HG02840 (cell line): ENCODE measurements around the gene VSTM2B.

ENCODE experiments used
- ATAC-seq: cut with Tn5 transposase; IDR thresholded peaks from one replicate; pipeline ENCODE4 v1.9.1; 2021; ENCODE audit warnings: mild to moderate bottlenecking, moderate library complexity, moderate number of reproducible peaks; ENCODE audit not compliant: unreplicated experiment, low FRiP score

The VSTM2B gene

GRCh38 chr19:29562299-29563297 lies 36.8 kb downstream of the VSTM2B start:
- ATAC-seq = no peak

- no peak for ATAC-seq
Observed at GRCh38 chr19:29563486-29564101, 37.8 kb downstream of the VSTM2B start.

- ATAC-seq = no peak
Observed at GRCh38 chr19:29564574-29565005, 38.8 kb downstream of the VSTM2B start.

- no peak for ATAC-seq
Observed at GRCh38 chr19:29565171-29565570, 39.4 kb downstream of the VSTM2B start.

GRCh38 chr19:29566496-29567054 lies 40.8 kb downstream of the VSTM2B start:
- ATAC-seq = no peak

DNA sequence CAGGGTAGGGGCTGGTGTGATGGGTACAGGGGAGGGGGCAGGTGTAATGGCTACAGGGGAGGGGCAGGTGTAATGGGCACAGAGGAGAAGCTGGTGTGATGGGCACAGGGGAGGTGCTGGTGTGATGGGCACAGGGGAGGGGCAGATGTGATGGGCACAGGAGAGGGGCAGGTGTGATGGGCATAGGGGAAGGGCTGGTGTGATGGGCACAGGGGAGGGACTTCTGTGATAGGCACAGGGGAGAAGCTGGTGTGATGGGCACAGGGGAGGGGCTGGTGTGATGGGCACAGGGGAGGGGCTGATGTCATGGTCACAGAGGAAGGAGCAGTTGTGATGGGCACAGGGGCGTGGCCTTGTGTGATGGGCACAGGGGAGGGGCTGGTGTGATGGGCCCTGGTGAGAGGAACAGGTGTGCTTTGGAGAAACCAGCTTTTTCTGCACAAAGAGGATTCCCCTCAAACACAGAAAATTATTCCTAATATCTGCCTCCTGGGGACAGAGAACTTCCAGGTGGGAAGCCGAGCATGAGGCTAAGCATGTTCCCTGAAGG lies 41.6 kb downstream of the VSTM2B start:
- ATAC-seq = no peak

GRCh38 chr19:29568036-29569025 lies 42.5 kb downstream of the VSTM2B start:
- no peak for ATAC-seq

DNA sequence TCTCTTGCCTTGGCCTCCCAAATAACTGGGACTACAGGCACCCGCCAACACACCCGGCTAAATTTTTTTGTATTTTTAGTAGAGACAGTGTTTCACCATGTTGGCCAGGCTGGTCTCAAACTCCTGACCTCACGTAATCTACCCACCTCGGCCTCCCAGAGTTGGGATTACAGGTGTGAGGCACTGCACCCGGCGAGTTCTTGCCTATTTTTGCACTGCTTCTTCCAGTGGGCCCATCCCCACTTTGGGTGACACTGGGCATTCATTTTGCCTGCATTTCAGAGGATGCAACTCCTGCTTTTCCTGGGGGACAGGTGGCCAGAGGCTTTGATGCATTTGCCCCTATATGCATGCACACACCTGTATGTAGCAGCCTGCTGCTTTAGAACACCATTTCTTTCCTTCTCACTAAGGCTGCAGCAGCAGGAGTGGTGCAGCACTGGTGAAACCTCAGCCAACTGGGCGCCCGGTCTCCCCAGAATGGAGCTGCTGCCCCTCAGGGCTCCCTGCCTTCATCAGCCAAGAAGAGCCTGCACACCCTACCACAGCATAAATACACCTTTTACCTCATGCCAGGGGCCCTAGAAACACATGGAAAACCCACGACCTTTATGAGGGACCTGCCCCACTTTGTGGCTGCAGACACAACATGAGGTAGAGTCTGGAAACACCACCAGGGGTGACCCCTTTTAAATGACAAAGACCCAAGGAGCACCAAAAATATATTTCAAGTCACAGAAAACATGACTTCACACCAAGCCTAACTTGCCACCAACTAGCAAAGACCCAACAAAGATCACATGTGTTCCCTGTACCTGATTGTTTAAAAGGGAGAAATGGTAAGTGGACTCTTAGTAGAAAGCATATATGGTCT lies 43.5 kb downstream of the VSTM2B start:
- no peak for ATAC-seq

GRCh38 chr19:29571181-29571580 lies 45.4 kb downstream of the VSTM2B start:
- no peak for ATAC-seq

GRCh38 chr19:29573486-29573885 lies 47.7 kb downstream of the VSTM2B start:
- no peak for ATAC-seq

- ATAC-seq = no peak
Observed at GRCh38 chr19:29574510-29574909, 48.7 kb downstream of the VSTM2B start.

DNA sequence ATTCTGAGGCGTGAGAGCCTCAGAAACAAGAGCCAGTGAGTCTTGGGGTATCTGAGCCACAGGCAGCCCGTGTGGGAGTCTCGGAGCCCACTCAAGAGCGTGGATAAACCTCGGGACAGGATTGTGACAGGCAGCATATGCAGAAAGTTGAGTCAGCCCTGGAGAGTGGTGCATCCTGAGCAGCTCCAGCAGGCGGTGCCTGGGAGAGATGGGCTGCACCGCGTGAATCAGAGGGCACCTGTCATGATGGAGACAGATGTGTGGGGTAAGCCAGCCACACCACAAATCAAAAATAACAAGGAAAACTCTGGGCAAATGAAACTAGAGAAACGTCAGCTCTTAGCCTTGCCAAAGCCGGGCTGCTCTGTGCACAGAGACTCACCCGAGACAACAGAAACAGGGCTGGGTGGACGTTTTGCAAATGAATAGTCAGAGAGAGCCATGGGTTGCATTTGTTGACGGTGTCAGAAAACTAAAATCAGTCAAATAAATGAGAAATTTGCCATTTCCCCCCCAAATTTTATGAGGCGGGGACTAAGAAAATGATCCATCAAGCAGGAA lies 50.3 kb downstream of the VSTM2B start:
- no peak for ATAC-seq

DNA sequence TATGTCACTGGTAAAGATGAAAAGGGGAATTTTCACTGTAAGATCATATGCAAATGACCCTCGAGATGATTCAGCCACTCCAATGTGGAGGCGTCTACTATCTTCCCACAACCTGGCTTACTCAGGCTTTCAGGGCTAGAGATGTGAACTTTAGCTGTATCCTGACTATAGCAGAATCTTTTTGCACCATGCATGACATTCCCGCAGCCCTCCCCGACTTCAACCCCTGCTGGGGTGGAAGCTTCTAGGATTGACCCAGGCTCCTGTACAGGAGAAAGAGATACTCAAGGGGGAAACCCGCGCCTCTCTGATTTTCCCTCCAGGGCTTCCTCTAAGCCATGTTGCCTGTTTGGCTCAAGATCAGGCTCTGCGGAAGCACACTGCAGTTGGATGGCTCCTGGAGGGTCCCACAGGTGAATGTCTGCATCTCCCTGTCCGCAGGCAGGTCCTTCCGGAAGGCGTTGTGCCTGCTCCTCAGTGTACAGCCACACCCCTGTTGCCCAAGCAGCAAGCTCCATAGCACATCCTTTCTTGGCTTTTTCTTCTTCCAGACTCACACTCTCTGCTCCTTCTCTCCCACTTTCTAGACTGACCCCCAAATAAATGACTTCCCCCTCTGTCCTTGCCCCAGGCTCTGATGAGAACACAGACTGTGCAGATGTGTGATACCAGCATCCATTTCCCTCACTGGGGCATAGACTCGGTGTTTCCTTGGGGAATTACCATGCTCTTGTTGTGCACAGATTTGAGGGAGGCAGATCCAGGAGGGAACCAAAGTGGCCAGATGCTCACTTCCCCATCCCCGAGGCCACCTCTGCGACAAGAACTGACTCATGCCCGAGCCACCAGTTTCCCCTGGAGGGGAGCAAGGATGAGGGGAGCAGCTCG lies 51.2 kb downstream of the VSTM2B start:
- ATAC-seq = no peak

DNA sequence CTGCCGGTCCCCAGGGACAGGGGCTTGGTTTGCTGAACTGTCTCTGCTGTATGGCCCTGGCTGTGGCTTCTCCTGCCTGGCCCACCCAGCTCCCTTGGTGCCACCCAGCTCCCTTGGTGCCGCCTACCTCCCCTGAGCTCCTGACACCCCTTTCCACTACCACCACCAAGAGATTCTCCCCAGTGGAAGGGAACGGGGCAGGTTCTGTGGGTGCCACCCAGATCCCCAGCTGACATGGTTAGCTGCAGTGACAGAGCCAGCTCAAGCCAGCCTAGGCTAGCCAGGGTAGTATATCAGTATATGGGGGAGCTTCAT lies 51.8 kb downstream of the VSTM2B start:
- ATAC-seq = no peak

DNA sequence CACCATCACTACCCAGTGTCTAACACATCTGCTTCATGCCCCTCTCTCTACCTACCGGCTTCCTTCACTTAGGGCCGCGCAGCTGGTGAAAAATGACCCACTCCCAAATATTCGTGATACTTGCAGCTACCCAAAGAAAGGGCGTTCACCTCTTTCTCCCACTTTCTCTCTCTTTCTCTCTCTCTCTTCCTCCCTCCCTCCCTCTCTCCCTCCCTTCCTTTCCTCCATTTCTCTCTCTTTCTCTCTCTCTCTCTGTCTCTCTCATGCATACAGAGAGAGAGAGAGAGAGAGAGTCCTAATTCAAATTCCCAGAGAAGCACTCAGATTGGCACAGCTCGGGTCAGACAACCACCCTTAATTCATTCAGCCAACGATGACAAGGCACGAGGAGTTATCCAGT lies 52.6 kb downstream of the VSTM2B start:
- no peak for ATAC-seq

DNA sequence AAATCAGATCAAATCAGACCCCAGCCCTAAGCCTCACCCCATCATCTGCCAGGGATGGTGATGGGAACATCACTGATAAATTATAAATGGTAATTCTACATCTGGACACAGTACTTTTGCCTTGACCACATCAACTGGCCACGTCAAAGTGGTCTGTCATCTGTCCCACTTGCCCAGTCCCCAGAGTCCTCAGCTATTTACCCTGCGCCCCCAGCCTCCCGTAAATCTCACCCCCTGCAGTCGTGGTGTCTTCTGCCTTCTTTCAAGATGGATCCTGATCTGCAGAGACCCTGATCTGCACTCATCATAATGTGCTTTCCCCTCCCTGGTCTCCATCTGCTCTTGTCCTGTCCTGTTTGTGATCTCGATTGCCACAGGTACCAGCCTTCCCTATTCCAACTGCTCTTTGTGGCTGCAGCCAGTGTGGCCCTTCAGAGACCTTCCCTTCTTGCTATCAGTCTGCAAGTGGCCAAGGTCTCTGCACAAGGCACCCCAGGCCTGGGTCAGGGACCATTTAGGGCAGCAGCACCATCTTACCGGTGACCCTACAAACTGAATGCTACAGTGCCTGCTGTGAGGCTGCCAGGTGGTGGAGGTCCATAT lies 53.6 kb downstream of the VSTM2B start:
- no peak for ATAC-seq

- no peak for ATAC-seq
Observed at GRCh38 chr19:29581398-29581797, 55.6 kb downstream of the VSTM2B start.
